AML-193 (cell line): Measurements from ENCODE around the gene KIAA1614.
A peak's percentile ranks its signal among the peaks of the same experiment; 100 is the strongest.

Experiments used
- DNase-seq, 2 experiments: peaks; one replicate each; lab custom pipeline; 2025; lab: John Stamatoyannopoulos, UW

KIAA1614 gene, protein sequence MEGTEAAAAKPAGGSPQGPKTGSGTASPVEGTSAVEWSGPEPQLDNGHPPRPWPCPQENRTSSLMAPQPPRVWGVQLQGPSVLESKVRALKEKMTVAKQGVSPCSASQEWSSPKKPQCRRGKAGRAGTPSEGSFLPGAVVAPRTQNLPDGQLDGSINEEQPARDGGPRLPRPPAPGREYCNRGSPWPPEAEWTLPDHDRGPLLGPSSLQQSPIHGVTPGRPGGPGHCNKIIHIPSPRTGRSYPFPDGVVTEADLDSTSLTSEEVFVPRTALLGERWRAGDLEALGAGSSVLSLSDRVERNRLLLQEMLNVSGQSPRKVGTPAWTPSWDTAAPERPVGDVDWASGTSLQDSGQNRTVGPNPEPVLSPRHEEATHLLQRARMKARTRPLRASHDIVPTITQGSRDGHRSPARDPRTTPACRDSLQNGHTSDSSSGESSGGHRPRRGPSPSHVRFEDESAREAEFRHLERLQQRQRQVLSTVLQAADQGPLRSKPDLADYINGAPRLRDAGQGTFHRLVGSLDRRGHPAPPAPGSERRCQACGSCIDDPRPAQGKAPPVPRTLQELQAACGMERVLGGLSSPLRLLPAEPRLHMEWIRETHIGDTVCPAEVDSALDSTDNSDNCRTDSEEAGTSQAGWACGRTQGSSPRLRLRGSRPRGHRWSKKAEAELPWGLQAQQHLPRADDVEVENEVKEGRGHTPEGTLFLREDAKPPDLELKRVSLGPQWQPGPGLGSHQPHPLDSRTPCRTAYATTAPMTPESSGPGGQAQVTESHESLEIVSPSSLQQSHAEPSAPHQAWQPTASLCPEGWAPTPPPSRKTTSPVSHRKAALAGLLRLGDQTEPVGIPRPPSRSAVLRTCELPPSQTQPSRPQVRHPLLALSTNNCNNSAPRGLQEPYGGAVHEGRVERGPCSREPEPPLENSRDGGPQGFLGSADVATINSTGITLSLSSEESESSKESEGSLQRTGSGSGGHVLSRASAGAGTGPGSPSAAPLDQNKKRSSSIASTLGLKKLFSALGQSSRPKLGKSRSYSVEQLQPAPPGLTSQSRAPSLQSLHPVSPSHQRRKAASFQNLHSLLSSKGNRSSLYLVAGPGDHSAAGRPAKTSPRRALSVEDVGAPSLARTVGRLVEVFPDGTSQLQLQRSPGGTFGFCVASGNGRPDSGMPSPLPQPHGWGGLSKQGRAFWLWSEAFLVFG

DNA sequence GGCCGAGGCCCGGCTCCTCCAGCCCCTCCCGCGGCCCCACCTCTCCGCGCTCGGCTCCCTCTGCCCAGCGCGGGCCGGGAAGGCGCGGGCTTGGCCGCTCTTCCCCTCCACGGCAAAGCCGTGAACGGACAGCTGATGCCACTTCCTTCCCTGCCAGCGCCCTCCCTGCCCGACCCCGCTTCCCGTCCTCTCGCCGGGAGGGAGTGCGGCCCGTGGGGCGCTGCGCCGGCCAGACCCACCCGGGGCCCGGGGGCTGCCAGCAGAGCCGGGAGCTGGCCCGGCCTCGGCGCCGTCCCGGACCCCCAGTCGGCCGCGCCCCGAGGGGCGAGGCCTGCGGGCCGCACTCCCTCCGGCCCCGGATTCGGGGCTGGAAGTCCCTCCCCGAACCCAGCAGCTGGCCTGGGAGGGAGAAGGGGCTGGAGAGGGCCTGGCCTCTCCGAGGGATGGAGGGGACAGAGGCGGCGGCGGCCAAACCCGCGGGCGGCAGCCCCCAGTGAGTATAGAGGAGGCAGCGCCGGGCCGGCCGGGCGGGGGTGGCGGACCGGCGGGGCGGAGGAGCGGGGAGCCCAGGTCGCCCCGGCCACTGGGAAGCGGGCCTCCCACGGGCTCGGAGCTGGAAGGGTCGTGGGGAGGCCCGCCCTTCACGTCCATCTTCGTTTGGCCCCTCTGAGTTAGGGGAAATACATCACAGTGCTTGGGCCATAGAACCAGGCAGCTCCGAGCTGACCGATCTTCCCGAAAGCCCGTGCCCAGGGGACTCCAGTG is at the start of gene KIAA1614:
Gene KIAA1614 (plus strand): TSS at position 97 of the 765 bp plus-strand sequence. CDS start 347 bp downstream, at position 444.
- DNase-seq: no peak

DNA sequence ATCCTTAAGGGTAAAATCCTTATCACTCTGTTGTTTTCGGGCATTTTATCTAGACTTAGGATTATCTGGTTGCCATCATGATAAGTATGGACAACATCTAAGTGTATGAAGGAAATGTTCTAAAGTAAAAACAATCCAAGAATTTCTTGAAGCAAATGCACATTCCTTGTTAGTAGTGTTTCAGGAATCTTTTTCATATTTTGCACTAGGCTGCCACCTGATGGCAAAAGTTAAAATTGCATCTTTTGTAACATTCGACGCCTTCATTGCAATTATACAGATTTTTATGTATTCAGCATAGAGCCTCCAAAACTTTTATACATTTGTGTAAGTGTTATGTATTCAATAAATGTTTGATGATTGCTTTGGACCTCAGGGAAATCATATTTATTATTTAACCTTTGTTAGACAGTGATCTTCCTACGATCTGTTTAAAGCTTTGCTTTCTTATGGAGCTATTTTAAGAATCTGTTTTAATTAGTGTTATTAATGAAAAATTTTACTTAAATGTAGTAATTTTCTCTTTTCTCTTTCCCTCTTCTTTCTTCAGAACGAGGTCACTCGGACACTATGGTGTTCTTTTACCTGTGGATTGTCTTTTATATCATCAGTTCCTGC is 49.4 kb upstream of the KIAA1614 start:
- DNase-seq: peak; percentile 33 to 38

DNA sequence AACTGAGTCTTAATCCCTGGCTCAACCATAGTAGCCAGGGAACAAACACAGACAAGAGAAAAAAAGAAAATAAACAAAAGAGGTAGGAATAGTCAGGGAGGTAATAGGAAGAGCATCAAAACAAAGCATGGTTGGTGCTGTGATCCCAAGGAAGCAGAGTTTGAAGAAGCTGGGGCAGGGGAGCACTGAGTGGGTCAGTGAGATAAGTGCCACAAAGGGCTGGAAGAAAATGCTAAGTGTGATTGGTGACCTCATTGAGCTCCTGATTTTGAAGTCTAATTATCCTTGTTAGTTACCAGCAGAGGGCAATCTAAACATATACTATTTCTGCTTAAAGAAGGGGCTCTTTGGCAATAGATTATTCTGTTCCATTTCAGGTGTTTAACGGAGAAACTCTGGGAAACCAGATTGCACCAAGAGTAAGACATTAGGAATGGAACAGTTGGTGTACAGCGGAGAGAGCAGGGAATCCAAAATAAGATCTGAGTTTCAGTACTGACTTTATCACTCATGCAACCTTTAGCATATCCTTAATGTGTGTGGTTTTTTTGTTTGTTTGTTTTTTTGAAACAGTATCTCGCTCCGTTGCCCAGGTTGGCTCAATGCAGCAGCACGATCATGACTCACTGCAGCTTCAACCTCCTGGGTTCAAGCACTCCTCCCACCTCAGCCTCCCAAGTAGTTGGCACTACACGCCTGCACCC is 30.7 kb upstream of the KIAA1614 start:
- peak; percentile 64 to 73 for DNase-seq

DNA sequence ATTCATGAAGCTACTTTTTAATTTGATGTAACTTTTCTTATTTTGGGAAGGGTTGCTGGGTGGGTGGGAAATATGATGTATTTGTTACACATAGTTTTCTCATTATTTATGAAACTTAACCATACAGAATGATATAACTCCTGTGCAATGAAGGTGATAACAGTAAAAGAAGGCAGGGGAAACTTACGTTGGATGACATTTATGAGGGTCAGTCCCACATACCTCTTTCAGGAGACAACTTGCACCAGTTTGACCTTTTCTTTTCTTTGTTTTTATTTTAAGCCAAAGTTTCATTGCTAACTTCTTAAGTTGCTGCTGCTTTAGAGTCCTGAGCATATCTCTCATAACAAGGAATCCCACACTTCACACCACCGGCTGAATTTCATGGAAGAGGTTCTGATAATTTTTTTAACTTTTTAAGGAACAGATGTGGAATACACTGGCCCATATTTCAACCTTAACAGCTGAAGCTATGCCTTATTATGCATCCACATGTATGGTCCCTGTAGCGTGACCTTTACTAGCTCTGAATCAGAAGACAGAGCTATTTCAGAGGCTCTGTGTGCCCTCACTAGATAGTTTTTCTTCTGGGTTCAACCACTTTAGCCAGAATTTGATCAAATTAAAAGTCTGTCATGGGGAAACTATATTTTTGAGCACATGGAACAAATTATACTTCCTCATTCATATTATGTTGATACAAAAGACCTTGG is 28.0 kb upstream of the KIAA1614 start:
- DNase-seq: no peak

DNA sequence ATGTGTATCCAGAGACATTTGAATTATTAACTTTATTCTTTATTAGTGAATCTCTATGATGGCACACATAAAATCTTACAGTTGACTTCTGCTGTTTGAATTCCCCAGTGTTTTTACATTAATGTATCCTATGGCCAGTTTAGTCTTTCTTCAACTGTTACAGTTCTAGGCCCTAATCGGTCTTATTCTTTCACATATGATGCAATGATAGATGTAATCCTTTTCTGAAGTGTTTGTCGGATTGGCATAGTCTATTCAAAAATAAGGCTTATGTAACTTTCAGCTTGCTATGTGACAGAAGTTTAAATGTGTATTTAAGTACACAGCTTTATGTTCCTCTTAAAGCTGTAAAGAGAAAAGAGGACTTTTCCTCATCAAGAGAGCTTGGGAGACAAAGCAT is 26.4 kb upstream of the KIAA1614 start:
- no peak for DNase-seq

DNA sequence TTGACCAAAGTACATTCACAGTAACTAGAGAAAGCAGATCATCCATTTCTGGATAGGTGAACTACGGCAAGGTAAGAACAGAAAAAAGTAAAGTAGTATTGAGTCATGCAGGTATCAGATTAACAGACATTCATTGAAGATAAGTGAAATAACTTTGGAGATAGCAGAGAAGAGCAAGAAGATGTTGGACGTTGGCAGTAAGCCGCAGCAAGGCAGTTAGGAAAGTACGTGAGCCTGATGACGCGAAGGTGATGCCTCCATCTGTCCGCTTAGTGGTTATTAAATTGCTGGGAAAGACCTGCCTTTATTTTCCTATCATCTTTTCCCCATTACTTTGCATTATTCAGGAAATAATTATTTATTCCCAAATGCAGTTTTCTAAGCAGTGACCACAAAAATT is 24.9 kb upstream of the KIAA1614 start:
- DNase-seq: no peak

DNA sequence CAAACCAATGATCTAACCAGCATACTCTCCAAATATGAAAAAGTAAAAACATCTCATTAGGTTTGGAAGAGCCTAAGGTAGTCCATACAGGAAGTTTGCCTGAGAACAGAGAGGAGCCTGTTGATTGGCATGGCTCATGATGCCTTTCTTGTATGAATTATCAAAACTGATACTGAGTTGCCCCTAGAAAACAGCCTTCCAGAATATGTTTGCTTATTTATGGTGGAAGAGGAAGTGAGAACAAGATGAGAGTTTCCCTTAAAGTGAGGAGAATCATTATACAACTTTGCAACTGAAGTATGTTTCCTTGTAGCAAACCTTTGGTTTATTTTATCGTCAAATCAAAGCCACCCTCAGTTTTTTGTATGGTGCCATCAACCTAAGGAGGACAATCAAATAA is 23.8 kb upstream of the KIAA1614 start:
- DNase-seq: no peak

DNA sequence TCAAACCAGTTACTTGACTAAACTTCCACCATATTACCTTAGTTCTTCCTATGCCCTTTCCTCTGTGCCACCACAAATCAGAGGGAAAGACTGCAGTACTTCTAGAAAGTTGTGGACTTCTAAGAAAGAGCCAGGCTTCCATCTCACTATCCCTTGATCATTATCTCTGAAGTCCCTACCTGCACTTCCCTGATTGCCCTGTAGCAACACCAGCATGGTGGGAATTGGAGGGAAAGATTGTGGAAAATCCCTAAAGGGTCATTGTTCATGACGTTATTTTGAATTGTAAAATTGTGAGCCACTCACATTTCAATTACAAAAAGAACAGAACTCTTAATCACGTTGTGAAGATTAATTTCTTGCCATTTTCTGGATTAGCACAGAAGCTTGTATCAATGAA is 23.4 kb upstream of the KIAA1614 start:
- DNase-seq: no peak

DNA sequence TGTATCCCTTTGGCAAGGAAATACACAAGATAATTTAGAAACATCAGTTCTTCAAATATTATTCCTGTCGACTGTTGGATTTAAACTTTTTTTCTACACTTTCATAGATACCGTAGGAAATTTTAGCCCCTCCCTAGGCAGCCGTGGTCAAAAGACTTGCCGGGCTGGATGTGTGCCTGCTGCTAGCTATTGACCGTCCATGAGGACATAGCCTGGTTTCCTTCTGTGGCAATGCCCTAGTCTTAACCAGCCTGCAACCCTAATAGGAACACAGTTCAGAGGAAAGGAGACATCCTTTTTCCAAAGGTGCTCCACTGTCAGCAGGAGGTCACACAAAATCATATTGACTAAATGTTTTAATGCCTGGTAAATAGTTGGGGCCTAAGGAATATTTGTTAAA is 20.4 kb upstream of the KIAA1614 start:
- no peak for DNase-seq

DNA sequence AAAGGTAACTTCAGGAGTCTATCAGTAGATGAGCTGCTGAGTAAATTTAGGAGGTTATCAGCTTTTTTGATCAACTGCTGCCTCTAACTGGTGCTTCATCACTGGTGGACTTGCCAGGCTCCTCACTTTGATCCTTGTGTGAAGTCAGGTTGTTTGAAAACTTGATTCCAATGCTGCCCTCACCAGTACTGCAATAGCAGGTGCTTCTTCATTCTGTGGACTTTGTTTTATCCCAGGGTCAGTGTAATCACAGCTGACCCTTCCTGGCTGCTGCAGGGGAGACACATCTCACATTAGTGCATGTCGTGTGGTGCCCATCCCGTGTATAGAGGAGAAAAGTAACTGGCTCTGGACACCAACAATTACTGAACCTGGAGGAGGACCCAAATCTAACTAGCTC is 20.0 kb upstream of the KIAA1614 start:
- DNase-seq: no peak

DNA sequence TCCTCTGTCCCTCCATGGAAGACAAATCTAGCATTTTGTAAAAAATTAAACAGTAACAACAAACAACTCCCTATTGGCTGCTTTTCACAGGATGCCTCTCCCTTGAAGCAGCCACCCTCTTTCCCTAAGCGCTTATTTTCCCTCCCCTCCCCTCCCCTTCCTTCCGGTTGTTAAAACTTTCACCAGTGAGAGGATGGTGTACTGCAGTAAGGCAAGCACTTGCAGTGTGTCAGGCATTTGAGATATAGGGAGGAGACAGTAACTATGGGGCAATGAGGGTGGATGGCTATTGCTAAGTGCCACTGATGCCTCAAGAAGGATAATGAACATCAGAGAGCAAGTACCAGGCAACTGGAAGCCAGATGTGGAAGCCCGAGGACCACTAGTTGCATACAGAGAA is 19.1 kb upstream of the KIAA1614 start:
- no peak for DNase-seq

DNA sequence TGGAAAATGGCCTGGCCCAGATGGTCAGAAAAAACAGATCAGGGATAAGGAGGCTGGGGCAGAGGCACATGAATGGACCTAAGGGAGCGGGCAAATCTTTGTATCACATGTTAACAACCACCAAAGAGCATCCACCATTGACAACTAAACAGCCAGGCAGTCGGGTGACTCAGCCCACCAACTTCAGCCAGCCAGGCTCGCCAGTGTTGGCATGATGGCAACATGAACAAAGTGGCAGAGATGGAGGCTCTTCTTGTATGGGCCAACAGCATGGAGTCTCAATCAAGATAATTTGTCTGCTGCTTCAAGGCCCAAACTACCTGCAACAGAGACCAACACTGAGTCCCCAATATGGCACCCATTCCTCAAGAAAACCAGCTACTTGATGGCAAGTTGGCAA is 16.5 kb upstream of the KIAA1614 start:
- no peak for DNase-seq

DNA sequence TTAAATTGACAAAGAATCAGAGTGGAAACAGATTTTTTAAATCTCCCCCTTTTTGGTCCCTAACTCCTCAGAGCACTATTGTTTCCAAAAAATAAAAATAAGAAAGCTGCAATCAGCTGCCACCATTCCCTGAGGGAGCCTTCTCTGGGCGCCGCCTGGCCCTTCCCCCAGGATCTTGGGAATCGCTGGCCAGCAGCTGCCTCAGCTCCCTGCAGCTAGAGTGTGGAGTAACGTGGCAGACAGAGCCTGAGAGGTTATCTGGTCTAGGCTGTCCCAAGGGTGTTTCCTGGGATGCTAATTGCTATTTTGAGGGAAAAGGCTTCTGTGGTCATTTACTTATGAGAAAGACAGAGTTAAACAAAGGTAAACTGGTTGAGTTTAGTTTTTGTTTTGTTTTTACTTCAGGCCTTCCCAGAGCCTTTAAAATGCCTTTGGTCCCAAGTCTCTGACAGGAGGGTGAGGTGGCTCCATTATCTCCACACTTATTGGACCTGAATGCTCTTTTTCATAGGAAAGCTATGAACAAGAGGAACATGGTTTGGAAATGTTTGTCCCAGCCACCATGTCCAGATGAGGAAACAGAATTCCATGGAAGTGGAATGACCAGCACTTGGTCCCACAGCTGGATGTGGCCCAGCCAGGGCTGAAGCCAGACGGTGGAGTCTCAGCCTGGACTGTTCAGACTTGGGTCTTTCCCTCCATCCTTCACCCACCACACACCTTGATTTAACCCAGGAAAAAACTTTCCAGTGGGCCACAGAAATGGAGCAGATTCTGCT is 14.1 kb upstream of the KIAA1614 start:
- no peak for DNase-seq

DNA sequence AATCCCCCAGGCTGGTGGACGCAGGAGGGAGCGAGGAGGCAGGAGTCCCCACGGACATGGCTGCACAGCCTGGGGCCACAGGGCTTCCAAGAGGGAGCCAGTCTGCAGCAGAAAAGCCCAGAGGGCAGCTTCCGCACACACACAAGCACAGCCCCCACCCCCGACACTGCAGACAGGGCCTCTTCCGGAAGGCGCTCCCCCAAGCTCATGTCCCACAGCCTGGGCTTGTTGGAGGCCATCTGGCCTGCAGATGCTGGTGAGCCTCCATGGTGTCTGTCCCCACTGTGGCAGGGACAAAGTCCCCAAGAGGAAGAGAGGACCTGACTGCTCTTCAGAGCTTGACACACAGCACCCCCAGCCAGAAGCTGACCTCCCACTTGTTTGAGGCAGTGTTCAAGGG is 13.4 kb upstream of the KIAA1614 start:
- no peak for DNase-seq

DNA sequence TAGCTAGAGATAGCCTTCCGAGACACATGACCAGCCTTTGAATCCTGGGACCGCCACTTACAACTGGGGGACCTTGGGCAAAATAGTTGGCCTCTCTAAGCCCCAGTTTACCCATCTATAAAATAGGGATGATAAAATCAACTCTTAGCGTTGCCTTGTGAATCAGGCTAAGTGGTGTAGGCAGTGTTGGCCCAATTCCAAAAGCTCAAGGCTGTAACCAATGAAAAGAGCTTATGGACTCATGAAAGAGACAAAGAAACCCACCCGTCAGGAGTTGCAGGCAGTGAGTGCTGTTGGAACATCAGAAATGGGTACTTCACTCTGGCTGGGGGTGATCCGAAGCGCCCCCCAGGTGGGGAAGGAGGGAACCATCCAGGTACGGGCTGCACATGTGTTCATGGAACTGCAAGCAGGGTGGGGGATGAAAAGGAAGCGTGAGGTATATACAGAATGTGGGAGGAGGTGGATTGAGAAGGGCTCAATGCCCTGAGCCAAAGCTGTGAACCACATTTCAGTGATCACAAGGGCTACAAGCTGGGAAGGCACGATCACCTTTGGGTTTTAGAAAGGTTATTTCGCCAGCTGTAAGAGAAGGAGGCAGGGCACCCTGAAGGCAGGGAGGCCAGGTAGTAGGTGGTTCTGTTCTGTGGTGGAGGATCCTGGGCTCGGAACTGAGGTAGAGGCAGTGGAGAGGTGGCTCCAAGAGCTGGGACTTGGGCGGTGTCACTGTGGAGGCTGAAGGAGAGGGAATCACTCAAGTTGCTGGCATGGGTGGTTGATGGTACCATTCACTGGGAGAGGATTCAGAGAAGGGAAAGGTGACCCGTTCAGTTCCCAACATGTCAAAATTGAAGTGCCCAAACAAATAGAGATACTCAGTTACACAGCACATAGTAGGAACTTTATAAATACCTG is 11.4 kb upstream of the KIAA1614 start:
- DNase-seq: no peak

DNA sequence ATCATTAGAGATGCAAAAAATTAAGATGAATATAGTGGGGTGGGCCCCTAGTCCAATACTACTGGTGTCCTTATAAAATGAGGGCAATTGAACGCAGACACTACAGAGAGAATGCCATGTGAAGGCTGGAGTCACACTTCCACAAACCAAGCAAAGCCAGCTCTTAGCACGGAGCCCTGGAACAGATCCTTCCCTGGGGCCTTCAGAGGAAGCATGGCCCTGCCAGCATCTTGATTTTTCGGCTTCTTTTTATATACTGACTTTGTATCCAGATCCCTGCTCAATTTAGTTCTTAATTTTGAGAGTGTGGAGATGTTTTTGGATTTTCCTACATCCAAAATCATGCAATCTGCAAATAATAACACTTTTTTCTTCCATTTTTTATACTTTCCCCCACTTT is 10.2 kb upstream of the KIAA1614 start:
- no peak for DNase-seq

DNA sequence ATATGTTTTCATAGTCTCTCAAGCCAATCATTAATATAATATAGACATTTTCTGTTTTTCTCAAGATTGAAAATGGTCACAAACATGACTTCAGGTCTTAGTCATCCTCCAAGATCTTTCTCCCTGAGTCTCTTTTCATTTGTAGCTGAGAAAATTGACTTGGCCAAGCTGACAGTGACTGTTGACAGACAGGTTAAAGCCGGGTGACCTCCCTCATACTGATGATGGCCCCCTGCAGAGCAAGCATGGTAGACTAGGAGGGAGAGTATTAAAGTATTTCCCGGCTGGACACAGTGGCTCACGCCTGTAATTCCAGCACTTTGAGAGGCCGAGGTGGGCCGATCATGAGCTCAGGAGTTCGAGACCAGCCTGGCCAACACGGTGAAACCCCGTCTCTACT is 6.8 kb upstream of the KIAA1614 start:
- no peak for DNase-seq

DNA sequence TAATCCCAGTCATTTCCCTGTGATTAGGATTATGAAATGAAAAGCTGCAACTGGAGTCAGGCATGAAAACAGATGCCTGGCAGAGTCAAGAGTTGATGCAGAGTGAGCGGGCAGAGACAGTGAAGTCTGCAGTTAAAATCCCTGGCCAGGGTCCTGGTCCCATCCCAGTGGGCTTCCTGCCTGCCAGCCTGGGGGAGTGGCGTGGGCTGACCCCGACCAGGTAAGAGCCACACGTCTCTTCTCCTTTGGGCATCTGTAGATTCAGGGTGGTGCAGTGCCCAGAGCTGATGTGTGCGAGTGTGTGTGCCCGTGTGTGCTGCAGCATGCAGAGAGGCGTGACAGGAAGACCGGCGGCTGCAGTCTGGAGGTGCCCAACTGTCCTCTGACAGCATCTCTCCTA is 6.2 kb upstream of the KIAA1614 start:
- DNase-seq: no peak
